HG03159 (cell line): ENCODE results near the gene GATM.
"Not testable (repeated sequence)": the region's sequence is repeated elsewhere in the genome, so short reads cannot be mapped to it uniquely, and the experiment has no call there.

Source experiments
- ATAC-seq: cut with Tn5 transposase; IDR thresholded peaks from one replicate; pipeline ENCODE4 v1.9.1; 2021; ENCODE audit warnings: mild to moderate bottlenecking, moderate library complexity; ENCODE audit not compliant: unreplicated experiment

The GATM gene

DNA sequence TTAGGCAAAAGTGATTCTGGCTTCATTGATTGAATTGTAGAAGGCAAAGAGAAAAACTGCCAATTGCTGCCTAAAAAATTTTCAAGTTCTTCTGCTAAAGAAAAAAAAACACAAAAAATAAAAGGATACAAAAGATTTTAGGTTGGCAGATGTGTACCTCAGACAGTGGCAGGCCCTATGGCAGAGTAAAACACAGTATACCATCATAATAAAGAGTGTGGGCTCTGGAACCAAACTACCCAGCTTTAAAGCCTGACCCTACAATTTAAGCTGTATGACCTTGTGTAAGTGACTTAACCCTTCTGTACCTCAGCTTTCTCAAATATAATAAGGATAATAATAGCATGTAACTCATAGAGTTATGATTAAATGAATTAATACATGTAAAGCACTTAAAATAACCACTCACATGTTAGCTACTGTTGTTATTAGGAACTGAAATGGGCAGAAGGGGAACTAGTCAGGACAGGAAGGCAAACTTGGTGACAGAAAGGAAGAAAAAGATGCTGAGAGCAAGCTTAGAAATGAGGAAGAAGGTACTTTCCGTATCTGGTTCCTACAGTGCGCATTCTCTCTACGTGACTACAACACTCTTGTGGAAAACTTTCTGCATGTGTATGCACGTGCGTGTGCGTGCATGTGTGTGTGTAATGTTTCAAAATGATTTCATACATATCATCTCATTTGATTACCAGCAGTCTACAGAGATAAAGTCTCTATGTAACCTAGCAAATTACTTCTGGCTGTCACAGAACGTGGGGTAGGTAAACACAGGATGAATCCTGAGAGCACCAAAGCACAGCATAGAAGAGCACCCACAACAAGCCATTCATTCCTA is 13.6 kb upstream of the GATM start:
- peak; percentile 96 for ATAC-seq

DNA sequence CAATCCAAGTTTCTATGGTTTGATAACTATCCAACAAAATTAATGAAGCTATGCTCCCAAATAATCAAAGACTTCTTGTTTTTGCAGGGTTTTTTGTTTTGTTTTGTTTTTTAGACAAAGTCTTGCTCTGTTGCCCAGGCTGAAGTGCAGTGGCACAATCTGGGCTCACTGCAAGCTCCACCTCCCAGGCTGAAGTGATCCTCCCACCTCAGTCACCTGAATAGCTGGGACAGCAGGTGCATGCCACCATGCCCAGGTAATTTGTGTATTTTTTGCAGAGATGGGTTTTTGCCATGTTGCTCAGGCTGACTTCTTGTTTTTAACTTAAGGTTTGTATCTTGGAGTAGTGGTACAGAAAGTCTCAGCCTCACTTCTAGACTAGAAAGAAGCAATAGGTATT is 11.0 kb upstream of the GATM start:
- no peak for ATAC-seq

DNA sequence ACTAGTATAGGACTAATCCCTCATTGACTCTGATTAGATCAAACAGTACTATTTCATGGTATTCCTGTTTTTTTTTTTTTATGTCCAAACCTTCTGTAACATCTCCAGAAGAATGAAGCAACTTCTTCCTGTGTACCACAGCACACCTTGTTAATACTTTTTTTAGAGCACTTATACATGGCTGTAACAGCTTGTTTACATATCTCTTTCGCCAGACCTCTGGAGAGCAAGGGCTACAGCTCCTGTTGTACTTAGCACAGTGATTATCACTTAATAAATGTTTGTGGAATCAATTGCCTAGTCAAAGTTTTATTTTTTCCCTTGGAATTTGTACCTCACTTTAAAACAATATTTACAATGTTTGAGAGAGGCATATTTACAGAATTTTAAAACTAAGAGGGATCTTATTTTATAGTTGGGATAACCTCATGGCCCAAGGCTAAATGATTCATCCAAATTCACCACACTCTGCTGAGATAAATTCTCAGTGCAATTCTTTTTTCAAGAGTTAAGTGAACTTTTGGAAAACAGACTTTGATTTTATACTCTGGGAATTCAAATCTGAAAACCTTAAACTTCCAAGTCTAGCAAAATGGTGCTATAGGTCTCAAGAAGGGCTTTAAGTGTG is 9.2 kb upstream of the GATM start:
- no peak for ATAC-seq

GRCh38 chr15:45386974-45387373 is 8.6 kb upstream of the GATM start:
- ATAC-seq = no peak

- no peak for ATAC-seq
Measured at GRCh38 chr15:45386420-45386819, 8.1 kb upstream of the GATM start.

DNA sequence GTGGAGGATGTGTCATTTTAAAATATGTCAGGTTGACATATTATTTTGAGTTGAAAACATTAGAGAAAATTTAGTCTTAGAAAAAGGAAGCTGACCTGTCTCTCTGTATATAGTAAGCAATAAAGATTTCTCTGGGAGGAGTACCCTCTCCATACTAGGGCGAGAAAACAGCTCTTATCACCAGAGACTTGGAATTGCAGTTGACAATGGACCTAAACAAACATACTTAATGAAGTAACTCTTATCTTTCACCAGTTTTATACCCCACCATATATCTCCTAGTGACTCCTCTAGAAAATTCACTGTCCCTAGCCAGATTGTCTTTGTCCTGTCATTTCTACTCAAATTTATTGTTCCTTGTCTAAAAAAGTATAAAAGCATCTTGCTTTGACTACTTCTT is 7.2 kb upstream of the GATM start:
- no peak for ATAC-seq

DNA sequence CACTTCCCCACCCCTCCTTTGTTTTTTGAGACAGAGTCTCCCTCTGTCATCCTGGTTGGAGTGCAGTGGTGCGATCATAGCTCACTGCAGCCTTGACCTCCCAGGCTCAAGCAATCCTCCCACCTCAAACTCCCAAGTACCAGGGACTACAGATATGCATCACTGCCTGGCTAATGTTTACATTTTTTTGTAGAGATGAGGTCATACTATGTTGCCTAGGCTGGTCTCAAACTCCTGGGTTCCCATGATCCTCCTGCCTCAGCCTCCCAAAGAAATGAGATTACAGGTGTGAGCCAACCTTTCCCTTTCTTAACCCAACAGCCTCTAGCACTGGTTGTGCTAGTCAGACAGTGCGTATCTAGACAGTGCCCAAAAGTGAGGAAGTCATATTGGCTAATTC is 6.4 kb upstream of the GATM start:
- no peak for ATAC-seq

- no peak for ATAC-seq
Measured at GRCh38 chr15:45378913-45379262, 544 bp upstream of the GATM start.

DNA sequence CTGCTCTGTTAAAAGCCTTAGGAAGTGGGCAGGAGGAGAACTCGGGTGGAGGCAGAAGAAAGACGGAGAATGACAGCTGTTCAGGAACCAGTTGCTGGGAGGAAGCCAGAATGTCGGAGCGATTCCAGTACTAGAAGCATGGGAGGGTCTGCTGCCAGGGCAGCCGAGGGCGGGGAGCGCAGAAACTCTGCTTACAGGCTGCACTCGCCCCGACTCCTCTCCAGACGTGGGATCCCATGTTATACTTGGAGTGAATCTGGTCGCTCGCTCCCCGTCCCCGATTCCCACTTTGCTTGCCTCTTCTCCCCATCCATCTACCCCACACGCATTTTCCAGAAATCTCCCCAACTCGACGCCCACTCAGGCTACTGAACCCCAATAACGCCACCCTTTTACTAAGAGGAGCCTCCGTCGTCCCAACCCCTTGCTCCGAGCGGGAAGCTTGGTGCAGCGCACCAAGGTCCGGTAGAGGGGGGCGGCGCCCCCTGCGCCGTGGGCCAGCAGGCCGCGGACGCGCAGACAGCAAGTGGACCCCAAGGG is 665 bp downstream of the GATM start:
- peak; percentile 20 for ATAC-seq

GRCh38 chr15:45376967-45377608 is 1.3 kb downstream of the GATM start:
- no peak for ATAC-seq

DNA sequence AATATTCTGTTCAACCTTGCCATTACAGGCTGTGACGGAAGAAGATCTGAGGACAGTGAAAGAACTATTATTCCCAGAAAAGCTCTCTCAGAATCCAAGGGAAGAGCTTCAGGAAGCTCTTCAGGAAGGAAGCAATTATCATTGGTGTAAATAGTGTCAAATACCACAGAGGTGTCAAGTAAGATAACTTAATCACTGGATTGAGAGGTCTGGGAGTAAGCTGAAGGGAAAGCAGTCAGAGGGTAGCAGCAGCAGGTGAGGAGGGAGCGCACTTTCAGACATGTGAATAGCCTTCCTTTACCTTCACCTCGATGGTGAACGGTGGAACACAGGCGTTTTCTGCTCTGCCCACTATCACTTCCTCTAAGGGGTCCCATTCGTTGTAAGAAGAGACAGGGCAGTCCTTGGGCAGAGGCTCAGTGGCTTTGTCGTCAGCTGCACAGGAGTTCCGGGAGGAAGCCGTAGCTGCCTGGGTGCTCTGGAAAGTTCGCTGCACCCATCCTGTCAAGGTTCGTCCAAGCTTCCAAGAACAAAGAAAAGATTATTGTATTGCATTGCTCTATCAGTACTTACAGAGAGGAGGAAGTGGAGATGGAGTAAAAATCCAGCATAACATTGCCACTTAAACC is 1.9 kb downstream of the GATM start:
- ATAC-seq = no peak

DNA sequence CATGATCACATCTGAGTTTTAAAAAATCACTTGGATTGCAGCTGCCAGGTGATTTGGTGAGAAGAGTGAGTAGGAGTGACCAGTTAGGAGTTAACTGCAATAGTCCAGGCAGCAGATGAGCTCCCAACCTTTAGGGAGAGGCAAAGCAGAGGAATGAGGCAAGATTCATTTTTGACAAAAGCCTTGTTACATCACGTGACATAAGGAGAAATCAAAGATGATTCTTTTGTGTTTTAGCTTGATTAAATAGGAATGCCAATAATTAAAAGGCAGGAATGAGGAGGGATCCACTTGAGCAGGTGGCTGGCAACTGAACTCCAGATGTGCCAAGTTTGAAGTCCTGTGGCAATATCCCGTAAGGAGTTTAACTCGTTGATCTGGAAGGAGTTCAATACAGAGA is 2.5 kb downstream of the GATM start:
- no peak for ATAC-seq

DNA sequence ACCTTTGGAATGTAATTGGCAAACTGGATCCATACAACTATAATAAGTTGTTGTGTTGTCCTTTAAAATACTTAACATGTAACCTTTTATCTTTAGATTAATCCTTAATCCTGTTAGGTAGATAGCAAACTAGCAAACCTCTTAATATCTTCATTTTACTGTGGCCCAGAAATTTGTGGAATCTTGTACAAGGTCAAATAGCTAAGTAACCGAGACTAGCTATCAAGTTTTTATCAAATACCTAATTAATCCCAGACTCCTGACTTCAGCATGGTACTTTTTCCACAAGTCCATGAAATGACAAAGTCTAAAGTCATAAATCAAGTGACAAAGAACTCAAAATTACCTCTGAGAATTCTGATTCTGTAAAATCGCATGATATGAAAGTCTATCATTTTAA is 4.4 kb downstream of the GATM start:
- ATAC-seq = no peak

DNA sequence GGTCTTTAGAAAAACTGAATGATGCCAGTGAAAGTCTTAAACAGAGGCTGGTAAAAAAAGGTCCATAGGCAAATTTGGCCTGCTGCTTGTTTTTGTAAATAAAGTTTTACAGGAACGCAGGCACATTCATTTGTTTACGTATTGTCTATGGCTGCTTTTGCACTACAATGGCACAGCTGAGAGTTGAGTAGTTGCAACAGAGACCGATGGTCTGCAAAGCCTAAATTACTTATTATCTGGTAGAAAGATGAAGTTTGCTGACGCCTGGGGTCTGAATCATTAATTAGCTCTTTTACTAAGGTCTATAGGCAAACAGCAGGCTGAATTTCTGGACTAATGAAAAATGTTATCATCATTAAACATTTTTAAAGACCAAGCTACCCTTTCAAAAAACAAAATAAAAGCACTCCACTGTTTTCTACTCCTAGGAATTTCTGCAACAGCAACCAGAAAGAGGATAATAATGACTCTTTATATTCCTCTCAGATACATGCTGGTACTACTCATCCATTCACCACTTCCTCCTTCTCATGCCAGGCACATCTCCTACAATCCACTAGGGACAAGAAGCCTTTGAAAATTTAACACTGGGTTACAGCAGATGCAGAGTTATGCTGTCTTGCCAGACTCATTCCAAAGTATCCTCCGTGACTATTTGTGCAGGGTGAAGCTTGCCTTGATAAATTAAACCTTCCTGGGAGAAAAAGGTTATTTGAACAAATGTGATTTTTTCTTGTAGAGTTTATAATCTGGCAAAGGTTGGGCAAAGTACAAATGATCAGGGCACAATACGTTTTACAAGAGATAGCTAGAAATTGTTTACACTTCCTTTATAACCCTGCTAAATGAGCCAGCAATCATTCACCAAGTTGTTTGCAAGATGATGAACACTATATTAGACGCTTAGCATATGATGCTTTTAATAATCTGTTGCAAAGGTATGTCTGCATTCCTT is 6.0 kb downstream of the GATM start:
- ATAC-seq = no peak

DNA sequence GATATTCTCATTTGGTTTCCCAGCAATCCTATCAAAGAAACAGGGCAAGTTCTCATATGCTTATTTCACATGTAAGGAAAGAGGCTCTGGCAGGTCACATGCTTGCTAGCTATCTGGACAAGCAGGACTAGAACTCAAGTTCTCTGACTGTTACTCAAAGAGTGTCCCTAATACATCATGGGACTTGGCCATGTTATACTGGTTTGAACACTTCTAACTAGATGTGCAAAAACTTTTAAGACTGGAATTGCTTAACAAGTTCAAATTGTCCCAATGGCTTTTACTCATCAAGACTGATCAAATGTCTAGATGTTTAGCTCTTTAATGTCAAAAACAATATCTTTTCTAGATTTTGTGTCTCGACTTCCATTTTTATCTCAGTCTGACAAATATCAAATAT is 6.8 kb downstream of the GATM start:
- no peak for ATAC-seq

DNA sequence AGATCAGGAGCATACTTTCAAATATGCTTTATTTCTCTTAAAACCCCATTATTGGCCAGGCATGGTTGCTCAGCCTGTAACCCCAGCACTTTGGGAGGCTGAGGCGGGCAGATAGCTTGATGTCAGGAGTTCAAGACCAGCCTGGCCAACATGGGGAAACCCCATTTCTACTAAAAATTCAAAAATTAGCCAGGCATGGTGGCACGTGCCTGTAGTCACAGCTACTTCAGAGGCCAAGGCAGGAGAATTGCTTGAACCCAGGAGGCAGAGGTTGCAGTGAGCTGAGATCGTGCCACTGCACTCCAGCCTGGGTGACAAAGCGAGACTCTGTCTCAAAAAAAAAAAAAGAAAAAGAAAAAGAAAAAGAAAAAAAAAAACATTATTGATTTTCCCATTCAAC is 8.3 kb downstream of the GATM start:
- not testable (repeated sequence) for ATAC-seq

- ATAC-seq = not testable (repeated sequence)
Measured at GRCh38 chr15:45367222-45367621, 11.1 kb downstream of the GATM start.

- ATAC-seq = no peak
Measured at GRCh38 chr15:45364271-45364670, 14.1 kb downstream of the GATM start.

DNA sequence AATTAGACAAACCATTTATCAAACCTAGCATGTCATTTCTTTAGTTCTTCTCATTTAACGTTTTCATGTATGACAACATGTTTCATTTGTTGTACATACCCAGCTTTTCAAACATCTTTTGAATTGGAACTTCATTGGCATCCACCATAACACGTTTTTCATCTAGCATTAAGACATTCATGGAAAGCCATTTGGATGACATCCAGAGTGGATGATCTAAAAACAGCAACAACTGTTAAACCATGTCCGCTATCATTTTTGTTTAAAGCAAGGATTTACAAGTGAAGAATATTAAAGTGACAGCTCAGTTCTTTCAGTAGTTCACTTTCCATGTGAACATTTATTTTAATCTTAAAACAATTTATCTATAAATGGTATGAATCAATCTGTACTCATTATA is 14.5 kb downstream of the GATM start:
- ATAC-seq = no peak

DNA sequence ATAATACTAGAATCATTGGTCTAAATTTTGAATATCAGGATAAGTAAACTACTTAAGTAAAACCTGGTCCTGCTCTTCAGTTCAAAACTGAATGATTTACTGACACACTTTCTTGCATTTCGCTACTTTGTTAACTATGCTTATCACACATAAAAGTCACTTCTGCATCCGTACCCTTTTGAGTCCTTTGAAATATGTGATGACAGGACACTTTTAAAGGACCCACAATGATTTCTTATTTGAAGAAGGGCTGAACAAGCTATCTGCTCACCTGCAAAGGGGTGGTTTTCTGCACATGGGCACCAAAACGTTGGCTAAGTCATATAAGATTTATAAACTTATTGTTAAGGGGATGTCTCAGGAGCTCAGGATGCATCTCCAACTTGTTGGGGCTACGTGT is 15.0 kb downstream of the GATM start:
- no peak for ATAC-seq
